SK-MEL-5 (cell line): Measurements from ENCODE around the gene SUSD6. TPM values are rescaled to one million over a fixed set of nuclear protein-coding genes. Genes with fewer than 3 reads are reported as not detected.

ENCODE experiments used
- DNase-seq: peaks from one replicate; pipeline ENCODE4 v3.0.0-alpha.2; 2016; ENCODE audit warnings: low read depth, low spot score
- in situ Hi-C: cut with HindIII; loops from 2 replicates; pipeline ENCODE4 v1.10.0; 2016; ENCODE audit warnings: low sequenced_read_pairs, high pct_unique_total_duplicates, low pct_unique_long_range_greater_than_20kb
- total RNA-seq: library from RNA; depleted of rRNA; stranded (reverse); fragments of >200 nt; shearing (Covaris generic); gene quantifications from 2 replicates; pipeline ENCODE4 v1.2.3, GENCODE V29; 2014; rRNA removed

The SUSD6 gene
- total RNA-seq, 1 experiment from 2014 or later, result 3.5 TPM

GRCh38 chr14:69750495-69750894, 139.1 kb downstream of the SUSD6 start:
- in situ Hi-C loops, result no loop called here
- no peak for DNase-seq

- DNase-seq, result no peak
- in situ Hi-C loops, result no loop called here
Observed at GRCh38 chr14:69752773-69753172, 141.4 kb downstream of the SUSD6 start.

- DNase-seq, result no peak
- in situ Hi-C loops, result no loop called here
Observed at GRCh38 chr14:69753860-69754259, 142.5 kb downstream of the SUSD6 start.

- in situ Hi-C loops, result no loop called here
Observed at GRCh38 chr14:69754487-69754886, 143.1 kb downstream of the SUSD6 start.

GRCh38 chr14:69755296-69755695, 143.9 kb downstream of the SUSD6 start:
- in situ Hi-C loops, result no loop called here
- DNase-seq, result peak; percentile 67

More at GRCh38 chr14:69754487-69754886, 143.1 kb downstream of the SUSD6 start:
- no peak for DNase-seq

- in situ Hi-C loops, result no loop called here
- peak; percentile 70 for DNase-seq
Observed at GRCh38 chr14:69755784-69756183, 144.4 kb downstream of the SUSD6 start.

- in situ Hi-C loops, result no loop called here
- DNase-seq, result no peak
Observed at GRCh38 chr14:69756298-69756697, 144.9 kb downstream of the SUSD6 start.

GRCh38 chr14:69760810-69761209, 149.4 kb downstream of the SUSD6 start:
- DNase-seq, result no peak
- in situ Hi-C loops, result no loop called here

GRCh38 chr14:69763761-69764510, 152.5 kb downstream of the SUSD6 start:
- in situ Hi-C loops, result no loop called here
- DNase-seq, result no peak

Other genes with a start within 250 kb of the SUSD6 start
- 112 and 191 TPM in 2 replicates for gene ERH, start 213.3 kb upstream of the SUSD6 start, total RNA-seq
- 94.5 and 101 TPM in 2 replicates for gene SLC39A9, start 212.9 kb upstream of the SUSD6 start, total RNA-seq
- not detected in 2 replicates for gene PLEKHD1, start 126.9 kb upstream of the SUSD6 start, total RNA-seq
- 0.05 and 0.16 TPM in 2 replicates for gene CCDC177, start 36.7 kb upstream of the SUSD6 start, total RNA-seq
- gene SRSF5, start 155.5 kb downstream of the SUSD6 start, total RNA-seq, result 108 and 153 TPM in 2 replicates
- not detected in 2 replicates for gene SLC10A1, start 185.6 kb downstream of the SUSD6 start, total RNA-seq